Stomach (tissue), 4 donors: ENCODE measurements around the gene GEMIN4.

Experiments used
- CTCF ChIP-seq, 7 experiments: fragments of 450-650 bp in 4 of 7; fragments of 200-600 bp in 3 of 7; sonication (generic) in 3 of 7; IDR thresholded peaks; one replicate each; pipeline ENCODE4 v1.5.1; 2016 to 2019; ENCODE audit warnings: antibody characterized with exemption in 7 of 7, control low read depth in 2 of 7, mild to moderate bottlenecking in 1 of 7
- POLR2AphosphoS5 ChIP-seq, 3 donors: sonication (generic); formaldehyde crosslinking; IDR thresholded peaks; one replicate each; pipeline ENCODE4 v1.6.1; 2016; ENCODE audit warnings: antibody characterized with exemption in 3 of 3

GRCh38 chr17:697682-698081 is 54.4 kb downstream of the GEMIN4 start:
- no peak for TF ChIP-seq CTCF (IDR thresholded peaks at IDR 0.05)
- no peak for TF ChIP-seq POLR2AphosphoS5 (IDR thresholded peaks at IDR 0.05)
